PC-9 (cell line): ENCODE data around the gene WDR18. TPM values are rescaled to one million over a fixed set of nuclear protein-coding genes. Genes with fewer than 3 reads are reported as not detected.
A peak's percentile ranks its signal among the peaks of the same experiment; 100 is the strongest.

Experiments used
- Bru-seq: library from RNA; stranded (reverse); fragments of 400-500 nt; gene quantifications from one replicate; lab custom pipeline; 2021; lab: Mats Ljungman, UMichigan
- BruChase-seq, 2 experiments: library from RNA; stranded (reverse); fragments of 400-500 nt; gene quantifications; one replicate each; lab custom pipeline; 2021; lab: Mats Ljungman, UMichigan
- BruUV-seq: library from RNA; stranded (reverse); fragments of 400-500 nt; replicated peaks from 2 replicates; lab custom pipeline; 2021; lab: Mats Ljungman, UMichigan
- CTCF ChIA-PET: fragments of 300-600 bp; sonication (Branson Sonifier 250); formaldehyde crosslinking; loops from one replicate; lab custom pipeline; 2022; ENCODE audit warnings: antibody characterized with exemption; lab: Charles Lee
- POLR2A ChIA-PET: fragments of 300-600 bp; sonication (Branson Sonifier 250); formaldehyde crosslinking; loops from one replicate; lab custom pipeline; 2022; ENCODE audit warnings: antibody characterized with exemption; ENCODE audit not compliant: unreplicated experiment; lab: Charles Lee
- DNase-seq, 2 experiments: peaks; one replicate each; pipeline versions ENCODE4 v3.0.0 to v3.0.0-alpha.2; 2015 to 2022; ENCODE audit warnings: mixed read lengths in 1 of 2
- H2AFZ ChIP-seq: fragments of 200-600 bp; sonication (generic); 2 replicates; pipeline ENCODE4 v1.8.1; 2017; ENCODE audit warnings: antibody characterized with exemption
- H3F3A ChIP-seq: fragments of 200-600 bp; sonication (generic); 2 replicates; pipeline ENCODE4 v1.8.1; 2017; ENCODE audit warnings: antibody characterized with exemption, mild to moderate bottlenecking, low read depth; ENCODE audit not compliant: insufficient read depth
- H3K27ac ChIP-seq: fragments of 200-600 bp; sonication (generic); 2 replicates; pipeline ENCODE4 v1.6.1; 2016; ENCODE audit warnings: mixed run types
- H3K27me3 ChIP-seq: fragments of 200-600 bp; sonication (generic); 2 replicates; pipeline ENCODE4 v1.6.1; 2016; ENCODE audit warnings: low read depth, mixed run types; ENCODE audit not compliant: insufficient read depth
- H3K36me3 ChIP-seq: fragments of 200-600 bp; sonication (generic); 2 replicates; pipeline ENCODE4 v1.6.1; 2016; ENCODE audit warnings: low read depth, mixed run types
- H3K4me1 ChIP-seq: fragments of 200-600 bp; sonication (generic); replicated peaks from 2 replicates; pipeline ENCODE4 v1.6.1; 2016; ENCODE audit warnings: mixed run types; ENCODE audit not compliant: insufficient read depth
- H3K4me2 ChIP-seq: fragments of 200-600 bp; sonication (generic); 2 replicates; pipeline ENCODE4 v1.6.1; 2017; ENCODE audit warnings: mixed run types
- H3K4me3 ChIP-seq: fragments of 200-600 bp; sonication (generic); 2 replicates; pipeline ENCODE4 v1.6.1; 2016; ENCODE audit warnings: mixed run types
- H3K79me2 ChIP-seq: fragments of 200-600 bp; sonication (generic); 2 replicates; pipeline ENCODE4 v1.6.1; 2017; ENCODE audit warnings: low read depth, mixed run types
- H3K9me2 ChIP-seq: fragments of 200-600 bp; sonication (generic); 2 replicates; pipeline ENCODE4 v1.8.1; 2017; ENCODE audit warnings: mild to moderate bottlenecking; ENCODE audit not compliant: insufficient read depth
- H3K9me3 ChIP-seq: fragments of 200-600 bp; sonication (generic); 2 replicates; pipeline ENCODE4 v1.8.1; 2016; ENCODE audit warnings: low read depth; ENCODE audit not compliant: insufficient read depth
- H4K20me1 ChIP-seq: fragments of 200-600 bp; sonication (generic); 2 replicates; pipeline ENCODE4 v1.8.1; 2017; ENCODE audit not compliant: insufficient read depth
- EZH2 ChIP-seq: fragments of 200-600 bp; sonication (generic); IDR thresholded peaks from 2 replicates; pipeline ENCODE4 v1.8.0; 2017; ENCODE audit warnings: antibody characterized with exemption, low read depth
- intact Hi-C: fragments of 100-400 bp; cut with micrococcal nuclease; formaldehyde crosslinking; loops from one replicate; pipeline ENCODE4 v1.10.0; 2022; ENCODE audit not compliant: unreplicated experiment
- long read RNA-seq: library from polyadenylated mRNA; stranded (forward); transcript quantifications from one replicate; pipeline ENCODE4 v2.0.0, GENCODE V29; 2022
- total RNA-seq: library from RNA; stranded (reverse); gene quantifications from 2 replicates; pipeline ENCODE4 v1.2.3, GENCODE V29; 2021
- TF ChIP-seq, protein P1 (sequence below): fragments of 200-600 bp; sonication (generic); conservative IDR thresholded peaks from 2 replicates; pipeline ENCODE4 v1.6.1; 2017; ENCODE audit warnings: mixed run types, antibody characterized with exemption, mild to moderate bottlenecking, moderate library complexity

Gene WDR18, protein sequence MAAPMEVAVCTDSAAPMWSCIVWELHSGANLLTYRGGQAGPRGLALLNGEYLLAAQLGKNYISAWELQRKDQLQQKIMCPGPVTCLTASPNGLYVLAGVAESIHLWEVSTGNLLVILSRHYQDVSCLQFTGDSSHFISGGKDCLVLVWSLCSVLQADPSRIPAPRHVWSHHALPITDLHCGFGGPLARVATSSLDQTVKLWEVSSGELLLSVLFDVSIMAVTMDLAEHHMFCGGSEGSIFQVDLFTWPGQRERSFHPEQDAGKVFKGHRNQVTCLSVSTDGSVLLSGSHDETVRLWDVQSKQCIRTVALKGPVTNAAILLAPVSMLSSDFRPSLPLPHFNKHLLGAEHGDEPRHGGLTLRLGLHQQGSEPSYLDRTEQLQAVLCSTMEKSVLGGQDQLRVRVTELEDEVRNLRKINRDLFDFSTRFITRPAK
- total RNA-seq (61.5 and 95.3 TPM in 2 replicates), Bru-seq, nascent RNA (percentile 51 among the genes with signal in this experiment), BruChase-seq, experiment 1, labeled RNA remaining after a 2-hour chase (percentile 51 among the genes with signal in this experiment), BruChase-seq, experiment 2, labeled RNA remaining after a 6-hour chase (percentile 66 among the genes with signal in this experiment)
- long read RNA-seq, transcript WDR18-202 (10 exons, 1,608 nt), result major isoform, 192 of 212 reads
- long read RNA-seq, partial matches to known transcripts, result 5 of 212 reads
- long read RNA-seq, other reads (novel, unspliced or antisense), result 11 of 212 reads

DNA sequence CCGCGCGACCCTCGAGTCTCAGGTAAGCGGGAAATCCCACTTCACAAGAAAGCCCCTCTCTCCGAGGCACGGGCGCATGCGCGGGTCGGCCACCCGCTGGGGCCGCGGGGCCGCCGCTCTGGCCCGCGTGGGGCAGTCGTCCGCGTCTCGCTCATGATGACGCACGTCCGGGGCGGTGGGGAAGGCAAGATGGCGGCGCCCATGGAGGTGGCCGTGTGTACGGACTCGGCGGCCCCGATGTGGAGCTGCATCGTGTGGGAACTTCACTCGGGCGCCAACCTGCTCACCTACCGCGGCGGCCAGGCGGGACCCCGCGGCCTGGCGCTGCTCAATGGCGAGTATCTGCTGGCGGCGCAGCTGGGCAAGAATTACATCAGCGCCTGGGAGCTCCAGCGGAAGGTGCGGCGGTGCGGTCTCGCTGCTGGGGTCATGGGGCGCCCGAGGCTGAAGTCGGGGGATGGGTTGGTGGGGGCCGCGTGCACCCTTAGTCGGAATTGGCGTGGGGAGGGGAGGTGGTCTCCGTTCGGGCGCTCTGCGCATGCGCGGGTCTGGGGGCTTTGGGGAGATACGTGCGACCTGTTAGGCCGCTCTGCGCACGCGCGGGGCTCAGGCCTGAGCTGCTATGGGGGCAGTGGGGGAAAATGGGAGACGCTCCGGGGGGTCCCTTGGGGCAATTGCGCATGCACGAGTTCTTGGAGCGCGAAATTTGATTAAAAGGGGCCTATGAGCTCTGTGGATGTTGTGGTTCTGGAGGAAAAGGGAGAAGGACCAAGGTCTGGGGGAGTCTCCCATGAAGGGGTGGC is at the start of gene WDR18:
Gene WDR18, plus strand, starts transcription at position 181 of the 803 bp plus-strand sequence. Its CDS starts 9 bp downstream, at position 190.
- ChIA-PET POLR2A (interaction anchor here (0.6 to 1.0 kb wide), 6 partner anchors 27 to 285 kb away, joined by 3 to 5 read pairs (median 4); partner anchors contain the start of gene CIRBP), CTCF (interaction anchor here (1.0 kb wide), 1 partner anchor 61 kb away, joined by 3 read pairs; no protein-coding TSS in a partner anchor)
- H4K20me1 ChIP-seq, result no peaks in the 10 kb centered on the region; the same call in none of the 2 replicates
- peaks cover 17% of the 10 kb centered on the region for H3K4me1 ChIP-seq
- H3K9me3 ChIP-seq, result no peaks in the 10 kb centered on the region
- H2AFZ ChIP-seq, result peak within 1 kb of the TSS; percentile 96
- DNase-seq, result peak; percentile 57 to 84
- TF ChIP-seq EZH2, result no peak
- TF ChIP-seq, protein P1, sequence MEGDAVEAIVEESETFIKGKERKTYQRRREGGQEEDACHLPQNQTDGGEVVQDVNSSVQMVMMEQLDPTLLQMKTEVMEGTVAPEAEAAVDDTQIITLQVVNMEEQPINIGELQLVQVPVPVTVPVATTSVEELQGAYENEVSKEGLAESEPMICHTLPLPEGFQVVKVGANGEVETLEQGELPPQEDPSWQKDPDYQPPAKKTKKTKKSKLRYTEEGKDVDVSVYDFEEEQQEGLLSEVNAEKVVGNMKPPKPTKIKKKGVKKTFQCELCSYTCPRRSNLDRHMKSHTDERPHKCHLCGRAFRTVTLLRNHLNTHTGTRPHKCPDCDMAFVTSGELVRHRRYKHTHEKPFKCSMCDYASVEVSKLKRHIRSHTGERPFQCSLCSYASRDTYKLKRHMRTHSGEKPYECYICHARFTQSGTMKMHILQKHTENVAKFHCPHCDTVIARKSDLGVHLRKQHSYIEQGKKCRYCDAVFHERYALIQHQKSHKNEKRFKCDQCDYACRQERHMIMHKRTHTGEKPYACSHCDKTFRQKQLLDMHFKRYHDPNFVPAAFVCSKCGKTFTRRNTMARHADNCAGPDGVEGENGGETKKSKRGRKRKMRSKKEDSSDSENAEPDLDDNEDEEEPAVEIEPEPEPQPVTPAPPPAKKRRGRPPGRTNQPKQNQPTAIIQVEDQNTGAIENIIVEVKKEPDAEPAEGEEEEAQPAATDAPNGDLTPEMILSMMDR, result no peak
- intact Hi-C loops, result loop anchor here (10.0 kb wide), 1 partner anchor 130 kb away; the partner anchor contains the start of genes CFD and ELANE
- no peaks in the 10 kb centered on the region for H3K9me2 ChIP-seq
- no TSS peak for BruUV-seq
- peak within 1 kb of the TSS; percentile 85 for H3K4me2 ChIP-seq
- H3F3A ChIP-seq, result peaks cover 28% of the 10 kb centered on the region
- H3K27ac ChIP-seq, result peak within 1 kb of the TSS; percentile 71
- H3K79me2 ChIP-seq, result peaks cover 9% of the 10 kb centered on the region
- H3K4me3 ChIP-seq, result peak within 1 kb of the TSS; percentile 99
- H3K36me3 ChIP-seq, result no peaks in the 10 kb centered on the region
- no peaks in the 10 kb centered on the region for H3K27me3 ChIP-seq

DNA sequence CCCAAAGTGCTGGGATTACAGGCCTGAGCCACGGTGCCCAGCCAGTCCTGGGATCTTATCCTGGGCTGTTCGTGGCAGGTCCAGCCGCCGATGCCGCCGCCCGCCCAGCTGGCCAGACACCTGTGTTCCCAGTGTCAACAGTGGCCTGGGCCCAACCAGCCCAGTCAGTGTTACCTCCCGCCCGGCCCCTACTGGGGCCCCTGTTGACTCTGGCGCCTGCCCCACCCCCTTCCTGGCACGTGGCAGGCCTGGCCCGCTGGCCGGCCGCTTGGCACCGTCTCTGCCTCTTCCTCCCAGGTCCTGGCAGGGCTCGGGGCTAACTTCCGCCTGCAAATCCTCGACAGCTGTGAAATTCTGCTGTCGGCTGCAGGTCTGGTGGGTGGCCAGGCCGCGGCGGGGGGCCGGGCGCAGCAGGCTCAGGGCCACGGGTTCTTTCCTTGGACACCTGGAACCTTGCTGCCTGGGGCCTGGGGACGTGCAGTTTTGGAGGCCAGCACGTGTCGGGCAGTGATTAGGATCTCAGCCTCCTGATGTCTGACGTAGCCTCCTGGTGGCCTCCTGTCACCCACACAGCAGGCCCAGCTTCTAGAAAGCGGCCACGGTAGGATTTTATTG is 49.2 kb upstream of the WDR18 start:
- TF ChIP-seq, protein P1, result no peak
- TF ChIP-seq EZH2, result no peak
- no peak overlapping the region for H3K27ac ChIP-seq
- H4K20me1 ChIP-seq, result peaks cover 9% of the 10 kb centered on the region
- no TSS peak for BruUV-seq
- no peak overlapping the region for H2AFZ ChIP-seq
- CTCF ChIA-PET, result no interaction called here
- peak in 1 of 2 experiments; percentile 95 for DNase-seq
- H3K4me3 ChIP-seq, result no peak overlapping the region
- intact Hi-C loops, result no loop called here
- no peaks in the 10 kb centered on the region for H3K9me3 ChIP-seq
- H3K79me2 ChIP-seq, result no peaks in the 10 kb centered on the region
- no peak overlapping the region for H3K4me2 ChIP-seq
- peaks cover 7% of the 10 kb centered on the region for H3K4me1 ChIP-seq
- peaks cover 8% of the 10 kb centered on the region; the same call in 1 of the 2 replicates for H3F3A ChIP-seq
- POLR2A ChIA-PET, result interaction anchor here (0.5 kb wide), 1 partner anchor 22 kb away, joined by 6 read pairs; no protein-coding TSS in a partner anchor
- H3K9me2 ChIP-seq, result no peaks in the 10 kb centered on the region
- H3K27me3 ChIP-seq, result no peaks in the 10 kb centered on the region
- no peaks in the 10 kb centered on the region for H3K36me3 ChIP-seq
